ENCODE results near the gene MED29. TPM values are rescaled to one million over a fixed set of nuclear protein-coding genes. Genes with fewer than 3 reads are reported as not detected.

The MED29 gene
- total RNA-seq, 2 experiments from 2014 or later, result 28.3 to 31.3 TPM

DNA sequence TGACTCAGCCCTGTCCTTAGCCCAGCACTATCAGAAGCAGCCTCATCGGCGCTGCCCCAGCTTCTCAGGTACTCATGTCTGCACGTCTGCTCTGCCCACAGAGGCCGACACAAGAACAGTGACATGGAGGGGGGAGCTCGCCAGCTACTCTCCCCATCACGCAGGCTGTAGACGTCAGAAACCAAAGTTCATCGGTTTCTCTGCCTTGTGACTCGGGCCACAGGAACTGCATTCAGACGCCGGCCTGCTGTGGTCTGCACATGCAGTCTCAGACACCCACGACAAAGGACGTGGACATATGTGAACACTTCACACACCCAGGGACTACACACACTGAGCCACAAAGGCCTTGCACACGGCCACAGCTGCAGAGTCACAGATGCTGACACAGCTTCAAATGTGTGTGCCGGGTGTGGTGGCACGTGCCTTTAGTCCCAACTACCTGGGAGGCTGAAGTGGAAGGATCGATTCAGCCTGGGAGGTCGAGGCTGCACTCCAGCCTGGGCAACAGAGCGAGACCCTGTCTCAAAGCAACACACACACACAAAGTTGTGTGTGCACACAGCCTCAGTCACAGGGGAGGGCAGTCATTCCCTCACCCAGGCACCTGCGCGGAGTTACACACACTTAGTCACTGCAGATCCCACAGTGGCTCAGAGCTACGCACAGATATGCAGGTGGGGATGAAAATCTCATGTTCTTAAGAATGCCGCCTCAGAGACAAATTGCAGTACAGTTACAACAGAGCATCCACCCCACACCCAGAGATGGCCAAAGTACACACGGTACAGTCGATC, 10.6 kb downstream of the MED29 start:
- peak overlapping the region; percentile 96 for H3K4me2 ChIP-seq (ENCODE audit: low read length)
- CTCF ChIA-PET (ENCODE audit: unreplicated experiment), result interaction anchor here (0.6 to 1.1 kb wide), 2 partner anchors 10 to 79 kb away, joined by 3 to 15 read pairs; partner anchors contain the start of gene TIMM50
- no peaks in the 10 kb centered on the region for H3K9me2 ChIP-seq (ENCODE audit: insufficient read depth, low read length)
- peaks cover 87% of the 10 kb centered on the region for H3K4me1 ChIP-seq (ENCODE audit: insufficient read depth, low read length, poor library complexity, severe bottlenecking)
- H3K9me3 ChIP-seq (ENCODE audit: low read length), result no peaks in the 10 kb centered on the region
- intact Hi-C loops (cut with micrococcal nuclease; ENCODE audit: unreplicated experiment), result loop anchor here (10.0 kb wide), 2 partner anchors 547 to 553 kb away; no protein-coding TSS in a partner anchor
- DNase-seq (ENCODE audit: low spot score), result peak; percentile 68
- H3K36me3 ChIP-seq (ENCODE audit: insufficient read depth, low read length), result peaks cover 14% of the 10 kb centered on the region
- peak overlapping the region; percentile 12; the same call in 1 of the 2 replicates for H2AFZ ChIP-seq (ENCODE audit: low read length)
- TF ChIP-seq, protein P1, sequence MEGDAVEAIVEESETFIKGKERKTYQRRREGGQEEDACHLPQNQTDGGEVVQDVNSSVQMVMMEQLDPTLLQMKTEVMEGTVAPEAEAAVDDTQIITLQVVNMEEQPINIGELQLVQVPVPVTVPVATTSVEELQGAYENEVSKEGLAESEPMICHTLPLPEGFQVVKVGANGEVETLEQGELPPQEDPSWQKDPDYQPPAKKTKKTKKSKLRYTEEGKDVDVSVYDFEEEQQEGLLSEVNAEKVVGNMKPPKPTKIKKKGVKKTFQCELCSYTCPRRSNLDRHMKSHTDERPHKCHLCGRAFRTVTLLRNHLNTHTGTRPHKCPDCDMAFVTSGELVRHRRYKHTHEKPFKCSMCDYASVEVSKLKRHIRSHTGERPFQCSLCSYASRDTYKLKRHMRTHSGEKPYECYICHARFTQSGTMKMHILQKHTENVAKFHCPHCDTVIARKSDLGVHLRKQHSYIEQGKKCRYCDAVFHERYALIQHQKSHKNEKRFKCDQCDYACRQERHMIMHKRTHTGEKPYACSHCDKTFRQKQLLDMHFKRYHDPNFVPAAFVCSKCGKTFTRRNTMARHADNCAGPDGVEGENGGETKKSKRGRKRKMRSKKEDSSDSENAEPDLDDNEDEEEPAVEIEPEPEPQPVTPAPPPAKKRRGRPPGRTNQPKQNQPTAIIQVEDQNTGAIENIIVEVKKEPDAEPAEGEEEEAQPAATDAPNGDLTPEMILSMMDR (conservative IDR thresholded peaks at IDR 0.05; ENCODE audit: low read length), result no peak
- POLR2A ChIA-PET, result interaction anchor here (0.6 to 2.1 kb wide), 5 partner anchors 10 to 45 kb away, joined by 3 to 6 read pairs (median 5); partner anchors contain the start of genes MED29, PAF1 and RPS16
- peaks cover under 1% of the 10 kb centered on the region; the same call in 1 of the 2 replicates for H3K79me2 ChIP-seq (ENCODE audit: insufficient read depth, low read depth, low read length)
- H3K4me3 ChIP-seq (ENCODE audit: low read depth, low read length, poor library complexity, severe bottlenecking), result peak overlapping the region; percentile 62
- BruUV-seq (replicated peaks), result TSS peak; percentile 65
- peak overlapping the region; percentile 91 for H3K27ac ChIP-seq (ENCODE audit: low read depth, low read length, poor library complexity, severe bottlenecking)
- no peaks in the 10 kb centered on the region for H4K20me1 ChIP-seq (ENCODE audit: insufficient read depth, low read length)

DNA sequence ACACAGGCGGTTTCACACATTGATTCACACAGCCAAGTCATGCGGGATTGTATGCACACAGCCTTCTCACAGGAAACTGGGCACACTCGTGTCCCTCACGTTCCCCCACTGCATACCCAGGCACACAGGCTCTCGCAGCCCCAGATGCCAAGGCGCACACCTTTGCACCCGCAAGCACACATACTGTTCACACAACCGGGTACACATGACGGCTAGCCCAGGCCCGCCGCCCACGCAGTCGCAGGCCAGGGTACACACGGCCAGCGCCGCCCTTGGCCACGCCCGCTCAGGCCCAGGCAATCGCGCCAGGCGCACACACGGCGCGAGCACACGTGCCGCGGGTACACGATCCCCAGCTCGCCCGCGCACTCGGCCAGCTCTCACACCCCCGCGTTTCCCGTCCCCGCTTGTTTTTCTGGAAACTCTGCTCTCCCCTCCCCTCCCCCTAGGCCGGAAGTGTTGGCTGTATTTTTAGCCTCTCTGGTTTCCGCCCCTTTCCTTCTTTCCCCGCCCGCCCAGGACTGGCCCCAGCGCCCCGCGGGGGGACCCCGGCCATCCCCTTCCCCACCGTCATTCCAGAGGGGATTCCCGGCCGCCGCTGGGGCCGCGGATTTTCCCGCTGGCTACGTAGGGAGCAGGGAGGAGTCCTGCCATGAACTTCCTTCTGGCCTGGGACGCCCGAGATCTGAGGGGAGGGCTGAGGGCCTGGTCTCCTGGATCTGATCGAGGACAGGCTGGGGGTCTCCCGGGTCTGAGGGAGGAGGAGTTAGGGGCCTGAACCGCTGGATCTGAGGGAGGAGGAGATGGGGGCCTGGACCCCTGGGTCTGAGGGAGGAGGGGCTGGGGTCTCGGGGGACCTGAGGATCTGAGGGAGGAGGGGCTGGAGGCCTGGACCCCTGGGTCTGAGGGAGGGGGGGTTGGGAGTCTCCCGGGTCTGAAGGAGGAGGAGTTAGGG, 11.4 kb downstream of the MED29 start:
- BruUV-seq (replicated peaks), result no TSS peak
- peak; percentile 91 for DNase-seq (ENCODE audit: low spot score)
- ChIA-PET POLR2A (interaction anchor here (0.6 to 2.1 kb wide), 2 partner anchors 9 to 33 kb away, joined by 3 to 6 read pairs; partner anchors contain the start of gene RPS16), CTCF (ENCODE audit: unreplicated experiment) (no interaction called here)
- no peak for TF ChIP-seq EZH2phosphoT487 (IDR thresholded peaks at IDR 0.05; ENCODE audit: borderline replicate concordance, low read depth, low read length)
- TF ChIP-seq, protein P1 (conservative IDR thresholded peaks at IDR 0.05; ENCODE audit: low read length), result no peak
- Histone ChIP-seq H3K9me2 (ENCODE audit: insufficient read depth, low read length) (no peaks in the 10 kb centered on the region), H3K4me3 (ENCODE audit: low read depth, low read length, poor library complexity, severe bottlenecking) (peak overlapping the region; percentile 62), H3K4me1 (ENCODE audit: insufficient read depth, low read length, poor library complexity, severe bottlenecking) (peaks cover 82% of the 10 kb centered on the region), H3K27ac (ENCODE audit: low read depth, low read length, poor library complexity, severe bottlenecking) (peak overlapping the region; percentile 91), H3K36me3 (ENCODE audit: insufficient read depth, low read length) (peaks cover 13% of the 10 kb centered on the region), H3K79me2 (ENCODE audit: insufficient read depth, low read depth, low read length) (peaks cover 9% of the 10 kb centered on the region), H3K9me3 (ENCODE audit: low read length) (no peaks in the 10 kb centered on the region), H2AFZ (ENCODE audit: low read length) (peak overlapping the region; percentile 11; the same call in 1 of the 2 replicates), H4K20me1 (ENCODE audit: insufficient read depth, low read length) (peaks cover 4% of the 10 kb centered on the region; the same call in 1 of the 2 replicates), H3K4me2 (ENCODE audit: low read length) (peak overlapping the region; percentile 96)
- intact Hi-C loops (cut with micrococcal nuclease; ENCODE audit: unreplicated experiment), result loop anchor here (10.0 kb wide), 2 partner anchors 548 to 552 kb away; no protein-coding TSS in a partner anchor
